Breast epithelium (tissue), 4 donors: Measurements from ENCODE around the gene LYPLAL1. TPM values are rescaled to one million over a fixed set of nuclear protein-coding genes. Genes with fewer than 3 reads are reported as not detected.

ENCODE experiments used
- DNase-seq, 2 donors: peaks; one replicate each; pipeline ENCODE4 v3.0.0-alpha.2; 2019; ENCODE audit warnings: low spot score in 2 of 2
- H3K27ac ChIP-seq, 2 donors: fragments of 200-600 bp; sonication (generic) in 1 of 2; one replicate each; pipeline ENCODE4 v1.5.1; 2016 to 2019; ENCODE audit warnings: mild to moderate bottlenecking in 1 of 2
- H3K27me3 ChIP-seq, 2 donors: fragments of 200-600 bp; sonication (generic) in 1 of 2; one replicate each; pipeline versions ENCODE4 v1.5.1 to v1.6.0; 2017 to 2019; ENCODE audit warnings: control low read depth in 1 of 2, mild to moderate bottlenecking in 1 of 2
- H3K36me3 ChIP-seq: fragments of 200-600 bp; one replicate; pipeline ENCODE4 v1.5.1; 2019
- H3K4me1 ChIP-seq, 2 donors: fragments of 200-600 bp; sonication (generic); one replicate each; pipeline ENCODE4 v1.5.1; 2016 to 2019; ENCODE audit warnings: control low read depth in 1 of 2
- H3K4me3 ChIP-seq, 3 donors: fragments of 200-600 bp; sonication (generic); 1 replicate in 2 of 3; 2 replicates in 1 of 3; pipeline ENCODE4 v1.5.1; 2016 to 2019; ENCODE audit warnings: mild to moderate bottlenecking in 3 of 3, moderate library complexity in 2 of 3
- H3K9me3 ChIP-seq, 2 donors: fragments of 200-600 bp; sonication (generic) in 1 of 2; one replicate each; pipeline ENCODE4 v1.5.1; 2016 to 2019; ENCODE audit warnings: control low read depth in 1 of 2
- CTCF ChIP-seq, 3 donors: fragments of 450-650 bp; IDR thresholded peaks; one replicate each; pipeline ENCODE4 v1.5.1; 2016 to 2017; ENCODE audit warnings: antibody characterized with exemption in 3 of 3, mild to moderate bottlenecking in 3 of 3, moderate library complexity in 3 of 3
- POLR2A ChIP-seq: fragments of 450-650 bp; IDR thresholded peaks from one replicate; pipeline ENCODE4 v1.6.1; 2016; ENCODE audit warnings: antibody characterized with exemption, mild to moderate bottlenecking, moderate library complexity
- POLR2AphosphoS5 ChIP-seq, 3 donors: sonication (generic); formaldehyde crosslinking; IDR thresholded peaks; one replicate each; pipeline ENCODE4 v1.6.1; 2017; ENCODE audit warnings: antibody characterized with exemption in 3 of 3
- intact Hi-C: fragments of 100-400 bp; cut with DNase I; formaldehyde crosslinking; loops from one replicate; pipeline ENCODE4 v1.15.1; 2023; ENCODE audit warnings: low total_unique reads
- total RNA-seq, 3 donors: library from RNA; depleted of rRNA; stranded (reverse); fragments of >200 nt; gene quantifications; one replicate each; pipeline ENCODE4 v1.1.0, GENCODE V29; 2016

Gene LYPLAL1
- total RNA-seq, 3 donors from 2014 or later: 21.0 to 40.0 (median 29.9) TPM

- no peak for DNase-seq
- H3K36me3 ChIP-seq: no peaks in the 10 kb centered on the region
- H3K4me1 ChIP-seq: no peaks in the 10 kb centered on the region
- intact Hi-C loops: no loop called here
- H3K27me3 ChIP-seq: no peaks in the 10 kb centered on the region
- TF ChIP-seq POLR2A (no peak), POLR2AphosphoS5 (IDR thresholded peaks at IDR 0.05) (no peak), CTCF (IDR thresholded peaks at IDR 0.05) (no peak)
- H3K27ac ChIP-seq: no peak overlapping the region
- H3K4me3 ChIP-seq: no peak overlapping the region
- H3K9me3 ChIP-seq: peaks cover 0 to 2% of the 10 kb centered on the region in 2 donors
These were observed 84.1 kb downstream of the LYPLAL1 start for GRCh38 chr1:219257751-219258150.

GRCh38 chr1:219261454-219261853 is 87.8 kb downstream of the LYPLAL1 start:
- intact Hi-C loops: no loop called here
- Histone ChIP-seq H3K36me3 (no peaks in the 10 kb centered on the region), H3K9me3 (no peaks in the 10 kb centered on the region), H3K27me3 (no peaks in the 10 kb centered on the region), H3K4me3 (no peak overlapping the region), H3K4me1 (no peaks in the 10 kb centered on the region), H3K27ac (no peak overlapping the region)
- DNase-seq: no peak
- TF ChIP-seq CTCF (IDR thresholded peaks at IDR 0.05) (no peak), POLR2A (no peak), POLR2AphosphoS5 (IDR thresholded peaks at IDR 0.05) (no peak)
